NCI-H82 treated with DMSO at 0.1 percent for 48 hours (cell line): ENCODE measurements around the gene PTPN1.

Experiments used
- DNase-seq: peaks from one replicate; lab custom pipeline; 2025; ENCODE audit not compliant: unreplicated experiment; lab: John Stamatoyannopoulos, UW

Gene PTPN1

GRCh38 chr20:50510706-50511542, 741 bp downstream of the PTPN1 start:
- DNase-seq, result no peak

- DNase-seq, result no peak
Measured at GRCh38 chr20:50512323-50512722, 2.1 kb downstream of the PTPN1 start.

DNA sequence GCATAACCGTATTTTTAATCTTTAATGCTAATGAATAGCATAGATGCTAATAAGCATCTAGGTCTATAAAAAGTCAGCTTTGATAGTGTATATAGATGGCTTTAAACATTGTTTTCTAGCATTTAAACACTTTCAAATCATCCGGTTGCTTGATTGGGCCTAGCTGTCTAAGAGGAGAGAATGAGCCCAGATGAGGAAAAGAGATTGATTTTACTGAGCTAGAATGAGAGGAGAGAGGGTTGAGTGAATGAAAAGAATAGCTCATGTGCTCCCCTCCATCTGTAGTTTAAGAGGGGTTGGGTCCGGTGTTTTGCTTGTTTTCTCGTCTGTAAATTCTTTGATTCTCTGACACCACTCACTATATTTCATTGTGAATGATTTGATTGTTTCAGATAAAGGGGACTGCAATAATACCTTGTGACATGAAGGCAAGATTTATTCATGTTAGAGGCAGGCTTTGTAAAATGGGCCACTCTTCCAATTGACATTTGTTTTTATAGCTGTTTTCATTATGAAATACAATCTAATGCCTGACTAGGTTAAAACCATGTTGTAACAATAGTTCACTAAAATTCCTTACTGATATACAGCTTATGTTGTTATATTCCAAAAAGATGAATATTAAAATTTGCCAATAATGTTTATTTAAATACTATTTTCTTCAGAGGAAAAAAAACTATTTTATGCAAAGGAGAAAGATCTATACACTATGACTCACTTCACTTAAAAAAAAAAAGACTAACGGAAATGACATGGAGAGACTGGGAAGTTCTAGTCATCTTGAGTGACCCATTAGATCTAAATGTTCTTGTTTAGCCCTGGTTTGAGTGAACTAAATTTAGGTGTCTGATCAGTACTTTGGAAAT, 3.2 kb downstream of the PTPN1 start:
- no peak for DNase-seq

- DNase-seq, result no peak
Measured at GRCh38 chr20:50514035-50514337, 3.8 kb downstream of the PTPN1 start.

DNA sequence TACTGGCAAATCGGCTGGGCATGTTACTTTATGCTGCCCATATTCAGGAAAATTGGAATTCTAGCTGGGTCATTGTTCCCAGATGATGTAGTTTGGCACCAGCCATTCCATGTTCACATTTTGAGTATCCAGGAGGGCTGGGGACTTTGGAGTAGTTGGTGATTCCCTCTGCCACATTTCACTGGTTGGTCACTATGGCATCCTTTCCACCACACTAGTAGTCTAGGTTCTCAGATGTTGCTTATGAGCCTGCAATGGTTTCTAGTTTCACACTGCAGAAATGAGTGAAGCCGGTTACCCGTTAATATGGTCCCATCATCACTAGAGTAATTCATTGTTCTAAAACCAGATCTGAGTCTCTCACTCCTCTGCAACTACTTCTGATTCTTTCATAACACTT, 4.6 kb downstream of the PTPN1 start:
- no peak for DNase-seq

DNA sequence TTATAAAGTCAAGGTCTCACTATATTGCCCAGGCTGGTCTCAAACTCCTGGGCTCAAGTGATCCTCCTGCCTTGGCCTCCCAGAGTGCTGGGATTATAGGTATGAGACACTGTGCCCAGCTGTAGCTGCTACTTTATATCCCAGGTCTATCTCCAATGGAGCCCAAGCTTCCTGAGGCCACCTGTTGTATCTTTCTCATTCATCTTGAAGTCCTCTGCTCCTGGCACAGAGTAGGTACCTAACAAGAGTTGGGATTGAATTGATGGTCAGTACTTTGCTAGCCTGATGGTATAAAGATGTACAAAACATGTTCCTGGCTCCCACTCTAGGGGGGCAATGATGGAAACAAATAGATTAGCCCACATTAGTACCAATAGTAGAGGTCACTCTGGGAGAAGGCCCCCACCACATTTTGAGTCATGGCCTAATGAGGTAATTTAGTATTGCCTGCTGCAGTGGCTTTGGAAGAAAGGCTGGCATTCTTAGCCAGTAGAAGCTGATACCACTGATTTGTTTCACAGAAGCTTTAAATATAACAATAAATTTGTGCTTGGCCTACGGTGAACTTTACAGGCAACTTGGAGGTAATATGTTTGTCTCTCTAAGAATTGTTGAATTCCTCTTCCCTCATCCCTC, 5.4 kb downstream of the PTPN1 start:
- DNase-seq, result no peak

GRCh38 chr20:50516180-50516934, 6.2 kb downstream of the PTPN1 start:
- DNase-seq, result no peak

- no peak for DNase-seq
Measured at GRCh38 chr20:50516935-50517816, 7.0 kb downstream of the PTPN1 start.

DNA sequence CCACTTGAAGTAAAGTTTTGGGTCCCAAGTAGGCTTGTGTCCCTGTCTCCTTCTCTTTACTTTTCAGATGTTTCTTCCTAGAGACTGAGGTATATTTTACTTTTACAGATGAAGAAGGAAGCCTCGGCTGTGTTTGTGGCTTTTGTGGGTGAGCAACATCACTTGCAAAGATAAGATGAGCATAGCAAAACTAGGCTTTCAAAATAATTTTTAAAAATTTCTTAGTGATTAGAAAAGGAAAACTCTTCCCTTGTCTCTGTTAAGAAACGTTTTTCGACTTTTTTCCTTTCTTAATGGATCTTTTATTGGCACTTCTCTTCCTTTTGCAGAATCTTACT, 7.6 kb downstream of the PTPN1 start:
- DNase-seq, result no peak

- DNase-seq, result no peak
Measured at GRCh38 chr20:50518270-50518721, 8.1 kb downstream of the PTPN1 start.

DNA sequence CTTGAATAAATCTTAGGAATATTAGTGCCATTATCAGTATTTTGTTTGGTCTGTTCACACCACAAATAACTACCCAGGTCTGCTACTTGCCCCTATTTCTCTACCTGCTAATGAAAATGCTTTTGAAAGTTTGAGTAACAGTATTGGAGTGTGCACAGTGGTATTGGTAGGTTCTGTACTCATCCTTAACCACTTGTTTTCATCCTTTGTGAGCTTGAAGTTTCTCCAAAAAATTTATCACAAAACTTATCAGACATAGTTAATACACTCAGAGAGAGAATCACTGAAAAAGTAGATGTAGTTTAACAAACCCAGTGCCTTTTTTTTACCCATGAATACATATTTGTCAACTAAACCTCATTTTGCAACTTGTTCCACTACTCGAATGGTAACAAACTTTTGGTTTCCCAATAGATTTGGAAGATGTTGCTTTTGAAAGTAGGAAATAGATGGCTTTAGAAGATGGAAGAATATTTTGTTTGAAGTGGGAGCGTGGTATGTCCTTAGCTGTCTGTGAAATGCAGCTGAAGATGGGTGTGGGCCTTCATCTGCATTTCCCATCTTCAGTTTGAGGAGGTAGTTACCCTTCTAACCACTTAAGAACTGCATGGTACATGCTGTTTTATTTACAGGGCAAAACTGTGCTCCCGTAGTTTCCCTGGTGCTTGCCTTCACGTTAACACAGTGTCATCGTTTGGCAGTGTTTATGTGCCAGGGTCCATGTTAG, 9.0 kb downstream of the PTPN1 start:
- DNase-seq, result no peak

DNA sequence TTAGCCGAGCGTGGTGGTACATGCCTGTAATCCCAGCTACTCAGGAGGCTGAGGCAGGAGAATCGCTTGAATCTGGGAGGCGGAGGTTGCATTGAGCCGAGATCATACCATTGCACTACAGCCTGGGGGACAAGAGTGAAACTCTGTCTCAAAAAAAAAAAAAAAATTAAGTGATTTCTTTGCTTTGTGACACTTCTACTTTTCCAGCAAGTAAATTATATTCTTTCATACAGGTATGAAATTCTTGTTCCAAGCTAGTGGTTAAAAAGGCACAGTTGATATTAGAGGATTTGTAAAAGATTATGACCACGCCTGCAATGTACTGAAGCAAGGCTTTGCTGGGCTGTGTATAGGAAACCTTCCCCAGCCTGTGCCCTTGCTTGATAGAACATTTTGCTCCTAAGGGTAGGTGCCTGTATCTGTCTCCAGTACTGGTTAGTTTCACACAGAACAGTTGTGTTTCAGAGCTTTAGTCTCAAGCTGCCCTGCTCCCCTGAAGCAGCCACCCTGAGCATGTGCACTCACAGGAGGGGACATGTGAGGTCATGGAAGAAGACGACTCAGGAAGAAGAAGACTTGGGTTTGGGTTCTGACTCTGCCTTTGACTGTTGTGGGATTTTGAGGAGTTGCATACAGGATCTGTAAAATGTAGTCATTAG, 10.2 kb downstream of the PTPN1 start:
- no peak for DNase-seq

DNA sequence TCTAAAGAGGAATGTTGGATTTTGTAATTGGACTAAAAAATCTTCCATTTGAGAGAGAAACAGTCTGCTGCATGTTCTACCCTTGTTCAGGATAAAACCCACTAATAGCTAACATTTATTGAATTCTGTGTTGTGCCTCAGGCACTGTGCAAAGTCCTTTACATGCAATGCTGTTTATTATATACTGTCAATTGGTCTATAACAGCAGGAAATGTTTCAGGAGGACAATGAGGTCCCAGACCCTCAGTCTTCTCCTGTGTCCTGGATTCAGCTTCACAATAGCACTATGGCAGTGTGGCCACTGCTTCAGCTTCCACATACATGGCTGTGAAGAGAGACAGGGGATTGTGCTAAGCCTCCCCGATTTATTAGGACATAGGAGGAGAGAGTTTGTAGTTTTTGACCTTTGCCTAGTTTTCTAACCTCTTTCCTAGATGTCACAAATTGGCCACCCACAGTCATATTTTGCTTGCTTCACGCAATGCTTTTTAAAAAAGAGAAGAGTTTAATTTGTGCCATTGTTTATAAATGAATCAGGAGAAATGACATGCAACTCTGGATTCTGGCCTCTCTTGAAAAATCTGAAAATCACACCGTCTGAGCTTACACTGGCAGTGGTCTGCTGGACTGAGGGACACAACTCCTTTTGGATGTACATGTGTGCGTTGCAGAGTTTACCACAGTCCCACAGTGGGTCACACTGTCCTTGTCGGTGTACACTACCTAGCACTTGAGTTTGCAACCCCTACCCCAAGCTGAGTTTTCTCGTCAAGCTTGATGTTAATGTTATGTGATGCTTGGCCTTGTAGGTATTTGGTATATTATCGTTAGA, 11.3 kb downstream of the PTPN1 start:
- DNase-seq, result no peak

DNA sequence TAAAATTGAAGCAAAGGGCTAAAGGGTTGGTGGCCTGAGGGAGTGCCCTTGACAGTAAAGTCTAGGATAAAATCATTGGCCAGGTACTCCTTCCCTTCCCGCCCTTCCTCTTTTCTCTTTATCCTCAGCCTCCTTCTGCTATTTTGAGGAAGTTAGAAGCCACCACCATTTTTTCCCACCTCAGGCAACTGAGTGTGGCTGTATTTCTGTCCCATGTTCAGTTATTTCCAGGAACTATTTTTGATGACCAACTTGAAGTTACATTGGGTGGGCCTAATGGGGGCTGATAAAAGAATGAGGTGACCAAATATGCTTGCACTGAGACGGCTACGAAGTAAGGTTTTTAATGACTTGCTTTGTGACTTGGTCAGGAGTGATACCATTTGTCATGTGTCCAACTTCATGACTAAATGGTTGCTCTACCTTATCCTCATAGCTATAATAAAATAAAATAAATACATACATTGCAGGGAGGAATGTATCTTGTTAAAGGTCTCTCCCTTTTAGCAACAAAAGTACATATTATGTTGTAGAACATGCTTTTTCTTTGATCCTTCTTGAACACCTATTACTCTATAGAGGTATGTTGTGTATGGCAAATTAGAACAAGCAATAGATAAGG, 12.0 kb downstream of the PTPN1 start:
- DNase-seq, result no peak

DNA sequence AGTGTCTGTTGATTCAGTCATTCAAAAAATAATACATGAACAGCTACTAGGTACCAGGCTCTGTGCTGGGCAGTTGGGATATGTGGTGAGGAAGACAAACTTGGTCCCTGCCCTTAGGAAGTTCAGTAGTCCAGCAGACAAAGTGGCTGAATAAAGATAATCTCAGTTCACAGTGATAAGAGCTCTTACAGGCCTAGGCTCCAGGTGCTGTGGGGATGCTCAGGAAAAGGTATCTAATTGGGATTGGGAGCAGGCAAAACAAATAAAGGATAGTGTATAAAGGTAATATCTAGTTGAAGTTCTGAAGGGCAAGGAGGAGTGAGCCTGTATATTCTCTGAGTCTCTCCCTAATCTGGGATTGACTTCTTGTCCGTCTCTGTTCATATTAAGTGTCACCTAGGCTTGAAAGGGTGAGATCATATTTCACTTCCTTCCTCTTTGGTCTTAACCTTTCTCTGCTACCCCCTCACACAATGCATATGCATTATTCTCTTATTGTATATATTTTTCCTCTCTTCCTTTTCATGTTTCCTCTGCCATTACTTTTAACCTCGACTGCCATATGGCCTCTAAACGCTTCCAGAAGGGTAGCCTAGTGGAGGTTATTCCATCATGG, 13.5 kb downstream of the PTPN1 start:
- no peak for DNase-seq

DNA sequence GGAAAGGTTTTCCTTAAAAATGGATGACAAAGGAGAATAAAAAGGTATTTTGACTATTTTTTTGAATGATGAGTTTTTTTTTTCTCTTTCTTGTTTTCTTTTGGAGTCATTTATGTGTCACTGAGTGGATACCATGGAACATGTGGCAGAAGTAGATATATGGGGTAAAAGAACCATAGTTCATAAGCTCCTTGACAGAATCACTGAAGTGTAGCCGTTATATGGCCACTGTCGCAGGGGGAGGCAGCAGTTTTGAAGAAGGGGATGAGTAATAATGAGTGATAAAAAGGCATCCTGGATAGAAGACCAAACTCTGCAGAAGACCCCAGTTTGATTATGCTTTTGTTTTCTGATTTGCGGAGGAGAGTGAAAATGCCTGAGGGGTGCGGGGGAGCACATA, 15.5 kb downstream of the PTPN1 start:
- no peak for DNase-seq

- DNase-seq, result no peak
Measured at GRCh38 chr20:50526403-50526989, 16.3 kb downstream of the PTPN1 start.
